H9 (cell line): ENCODE measurements around the gene TMEM120B. TPM values are rescaled to one million over a fixed set of nuclear protein-coding genes. Genes with fewer than 3 reads are reported as not detected.

Experiments used
- DNase-seq: peaks from one replicate; pipeline ENCODE4 v3.0.0-alpha.2; 2017
- H2AFZ ChIP-seq: one replicate; pipeline ENCODE4 v1.6.1; 2013; ENCODE audit warnings: mild to moderate bottlenecking, low read length, control low read depth, moderate library complexity
- H2AK5ac ChIP-seq: 2 replicates; pipeline ENCODE4 v1.6.1; 2013; ENCODE audit warnings: low read length, control low read depth, mixed read lengths; ENCODE audit not compliant: insufficient read length
- H2BK120ac ChIP-seq: one replicate; pipeline ENCODE4 v1.6.1; 2013; ENCODE audit warnings: low read depth, mild to moderate bottlenecking, low read length, control low read depth, inconsistent platforms; ENCODE audit not compliant: poor library complexity, severe bottlenecking
- H2BK12ac ChIP-seq: 2 replicates; pipeline ENCODE4 v1.6.1; 2013; ENCODE audit warnings: low read length, control low read depth, mixed read lengths, low read depth; ENCODE audit not compliant: insufficient read length
- H2BK15ac ChIP-seq: 2 replicates; pipeline ENCODE4 v1.6.1; 2013; ENCODE audit warnings: low read depth, low read length, control low read depth
- H2BK20ac ChIP-seq: one replicate; pipeline ENCODE4 v1.6.1; 2013; ENCODE audit warnings: low read depth, mild to moderate bottlenecking, low read length, control low read depth, inconsistent platforms; ENCODE audit not compliant: poor library complexity, severe bottlenecking
- H2BK5ac ChIP-seq: 2 replicates; pipeline ENCODE4 v1.6.1; 2013; ENCODE audit warnings: low read length, control low read depth, mixed read lengths; ENCODE audit not compliant: insufficient read length
- H3K14ac ChIP-seq: 2 replicates; pipeline ENCODE4 v1.6.1; 2013; ENCODE audit warnings: low read length, control low read depth; ENCODE audit not compliant: insufficient read depth
- H3K18ac ChIP-seq: 2 replicates; pipeline ENCODE4 v1.6.1; 2013; ENCODE audit warnings: low read depth, mild to moderate bottlenecking, mixed read lengths, low read length, control low read depth; ENCODE audit not compliant: insufficient read length
- H3K23ac ChIP-seq: 2 replicates; pipeline ENCODE4 v1.6.1; 2013; ENCODE audit warnings: low read length, control low read depth, mixed read lengths, low read depth; ENCODE audit not compliant: insufficient read length
- H3K23me2 ChIP-seq: 2 replicates; pipeline ENCODE4 v1.6.1; 2013; ENCODE audit warnings: low read depth, mild to moderate bottlenecking, mixed read lengths, low read length, control low read depth; ENCODE audit not compliant: insufficient read length, poor library complexity, severe bottlenecking
- H3K27ac ChIP-seq: 2 replicates; pipeline ENCODE4 v1.5.1; 2013; ENCODE audit warnings: low read length, control low read depth, mixed read lengths, low read depth; ENCODE audit not compliant: insufficient read length
- H3K27me3 ChIP-seq: 2 replicates; pipeline ENCODE4 v1.6.1; 2013; ENCODE audit warnings: low read length, control low read depth, inconsistent platforms; ENCODE audit not compliant: insufficient read depth
- H3K4ac ChIP-seq: 2 replicates; pipeline ENCODE4 v1.6.1; 2013; ENCODE audit warnings: low read depth, mild to moderate bottlenecking, control low read depth, inconsistent platforms, low read length, moderate library complexity
- H3K4me1 ChIP-seq: 2 replicates; pipeline ENCODE4 v1.6.1; 2013; ENCODE audit warnings: low read length, control low read depth, inconsistent platforms; ENCODE audit not compliant: insufficient read depth
- H3K4me2 ChIP-seq: 2 replicates; pipeline ENCODE4 v1.6.1; 2013; ENCODE audit warnings: low read length, control low read depth, mixed read lengths; ENCODE audit not compliant: insufficient read length, insufficient read depth
- H3K56ac ChIP-seq: 2 replicates; pipeline ENCODE4 v1.6.1; 2013; ENCODE audit warnings: low read depth, mild to moderate bottlenecking, mixed read lengths, low read length, control low read depth; ENCODE audit not compliant: insufficient read length
- H3K79me1 ChIP-seq: 2 replicates; pipeline ENCODE4 v1.6.1; 2013; ENCODE audit warnings: low read depth, mild to moderate bottlenecking, moderate library complexity, low read length, control low read depth, inconsistent platforms; ENCODE audit not compliant: insufficient read depth, poor library complexity, severe bottlenecking
- H3K79me2 ChIP-seq: 2 replicates; pipeline ENCODE4 v1.6.1; 2013; ENCODE audit warnings: low read length, control low read depth, inconsistent platforms; ENCODE audit not compliant: insufficient read depth
- H3K9ac ChIP-seq: 2 replicates; pipeline ENCODE4 v1.6.1; 2013; ENCODE audit warnings: low read length, control low read depth, mixed read lengths; ENCODE audit not compliant: insufficient read length; ENCODE audit errors: extremely low read depth
- H3K9me3 ChIP-seq: one replicate; pipeline ENCODE4 v1.6.1; 2013; ENCODE audit warnings: low read depth, low read length, inconsistent platforms; ENCODE audit not compliant: control insufficient read depth
- H3T11ph ChIP-seq: one replicate; pipeline ENCODE4 v1.6.1; 2013; ENCODE audit warnings: mild to moderate bottlenecking, low read length, control low read depth, inconsistent platforms
- H4K20me1 ChIP-seq: one replicate; pipeline ENCODE4 v1.6.1; 2013; ENCODE audit not compliant: control insufficient read depth, insufficient read length, insufficient read depth
- H4K5ac ChIP-seq: 2 replicates; pipeline ENCODE4 v1.6.1; 2013; ENCODE audit warnings: low read depth, mild to moderate bottlenecking, mixed read lengths, low read length, control low read depth; ENCODE audit not compliant: insufficient read length
- H4K8ac ChIP-seq: replicated peaks from 2 replicates; pipeline ENCODE4 v1.6.1; 2013; ENCODE audit warnings: low read length, control low read depth, mixed read lengths, low read depth; ENCODE audit not compliant: insufficient read length
- H4K91ac ChIP-seq: 2 replicates; pipeline ENCODE4 v1.6.1; 2013; ENCODE audit warnings: low read depth, mild to moderate bottlenecking, moderate library complexity, mixed read lengths, low read length, control low read depth; ENCODE audit not compliant: insufficient read length
- H3K27ac Mint-ChIP-seq, 3 experiments: 2 replicates in 2 of 3; 3 replicates in 1 of 3; pipeline ENCODE4 v1.8.0; 2020 to 2021; ENCODE audit warnings: mixed read lengths in 3 of 3, mild to moderate bottlenecking in 1 of 3, moderate library complexity in 1 of 3
- H3K27me3 Mint-ChIP-seq: 2 replicates; pipeline ENCODE4 v1.8.0; 2021; ENCODE audit warnings: low read depth, mild to moderate bottlenecking, moderate library complexity, mixed read lengths
- H3K36me3 Mint-ChIP-seq, 3 experiments: 2 replicates in 2 of 3; 3 replicates in 1 of 3; pipeline ENCODE4 v1.8.0; 2020 to 2021; ENCODE audit warnings: low read depth in 3 of 3, mixed read lengths in 3 of 3; ENCODE audit not compliant: insufficient read depth in 1 of 3
- H3K4me1 Mint-ChIP-seq, 2 experiments: 2 replicates each; pipeline ENCODE4 v1.8.0; 2020; ENCODE audit warnings: mixed read lengths in 2 of 2
- H3K4me3 Mint-ChIP-seq, 2 experiments: 2 replicates in 1 of 2; 3 replicates in 1 of 2; pipeline ENCODE4 v1.8.0; 2020 to 2021; ENCODE audit warnings: mild to moderate bottlenecking in 2 of 2, mixed read lengths in 2 of 2, moderate library complexity in 1 of 2
- H3K9me3 Mint-ChIP-seq, 2 experiments: 2 replicates in 1 of 2; 3 replicates in 1 of 2; pipeline ENCODE4 v1.8.0; 2020; ENCODE audit warnings: mild to moderate bottlenecking in 2 of 2, mixed read lengths in 2 of 2, moderate library complexity in 1 of 2
- WGBS: extraction: QIAGEN DNeasy Blood & Tissue Kit; methylation state at CpG from one replicate; pipeline ENCODE4 v1.1.7; 2013; ENCODE audit warnings: missing lambda C conversion rate, low lambda C conversion rate, mixed read lengths; ENCODE audit not compliant: insufficient read length; ENCODE audit errors: extremely low coverage; 5-methylcytosine and 5-hydroxymethylcytosine counted together
- total RNA-seq: library from RNA; stranded (reverse); gene quantifications from 2 replicates; pipeline ENCODE4 v1.2.1, GENCODE V29; 2021
- TF ChIP-seq, protein P1 (sequence below): fragments of 200-600 bp; sonication (generic); conservative IDR thresholded peaks from 3 replicates; pipeline ENCODE4 v1.8.0; 2021; ENCODE audit warnings: antibody characterized with exemption, mild to moderate bottlenecking

The TMEM120B gene
- total RNA-seq, 1 experiment from 2014 or later, result 25.8 TPM

- Histone ChIP-seq H2BK15ac (no peak overlapping the region), H2AK5ac (no peak overlapping the region), H4K5ac (no peak overlapping the region), H3K4me1 (peaks cover 2% of the 10 kb centered on the region; the same call in 1 of the 2 replicates), H3K79me2 (no peaks in the 10 kb centered on the region; the same call in 1 of the 2 replicates), H3K56ac (no peak overlapping the region), H3K27me3 (no peaks in the 10 kb centered on the region), H3K79me1 (no peaks in the 10 kb centered on the region), H3K9me3 (no peaks in the 10 kb centered on the region), H4K91ac (no peak overlapping the region), H3T11ph (no peak overlapping the region), H2BK120ac (no peak overlapping the region), H2BK12ac (no peak overlapping the region), H3K27ac (no peak overlapping the region), H3K23me2 (peaks cover 22% of the 10 kb centered on the region), H3K18ac (no peak overlapping the region), H2BK20ac (no peak overlapping the region), H3K14ac (no peak overlapping the region; the same call in 1 of the 2 replicates), H3K23ac (no peak overlapping the region), H4K8ac (no peak overlapping the region), H2BK5ac (no peak overlapping the region), H4K20me1 (no peaks in the 10 kb centered on the region), H2AFZ (no peak overlapping the region), H3K4me2 (peak overlapping the region; percentile 52), H3K9ac (peak overlapping the region; percentile 35), H3K4ac (no peak overlapping the region)
- peaks cover 17 to 34% (median 32%) of the 10 kb centered on the region in 3 experiments for H3K36me3 Mint-ChIP-seq
- WGBS, result no CpG with 5 or more reads among the region's 63 CpGs
- DNase-seq, result no peak
- H3K9me3 Mint-ChIP-seq, result no peaks in the 10 kb centered on the region
- TF ChIP-seq, protein P1, sequence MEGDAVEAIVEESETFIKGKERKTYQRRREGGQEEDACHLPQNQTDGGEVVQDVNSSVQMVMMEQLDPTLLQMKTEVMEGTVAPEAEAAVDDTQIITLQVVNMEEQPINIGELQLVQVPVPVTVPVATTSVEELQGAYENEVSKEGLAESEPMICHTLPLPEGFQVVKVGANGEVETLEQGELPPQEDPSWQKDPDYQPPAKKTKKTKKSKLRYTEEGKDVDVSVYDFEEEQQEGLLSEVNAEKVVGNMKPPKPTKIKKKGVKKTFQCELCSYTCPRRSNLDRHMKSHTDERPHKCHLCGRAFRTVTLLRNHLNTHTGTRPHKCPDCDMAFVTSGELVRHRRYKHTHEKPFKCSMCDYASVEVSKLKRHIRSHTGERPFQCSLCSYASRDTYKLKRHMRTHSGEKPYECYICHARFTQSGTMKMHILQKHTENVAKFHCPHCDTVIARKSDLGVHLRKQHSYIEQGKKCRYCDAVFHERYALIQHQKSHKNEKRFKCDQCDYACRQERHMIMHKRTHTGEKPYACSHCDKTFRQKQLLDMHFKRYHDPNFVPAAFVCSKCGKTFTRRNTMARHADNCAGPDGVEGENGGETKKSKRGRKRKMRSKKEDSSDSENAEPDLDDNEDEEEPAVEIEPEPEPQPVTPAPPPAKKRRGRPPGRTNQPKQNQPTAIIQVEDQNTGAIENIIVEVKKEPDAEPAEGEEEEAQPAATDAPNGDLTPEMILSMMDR, result no peak
- H3K4me3 Mint-ChIP-seq, result peak overlapping the region; percentile 86 to 96
- H3K27me3 Mint-ChIP-seq, result no peaks in the 10 kb centered on the region; the same call in 1 of the 2 replicates
- peak overlapping the region in 2 of 3 experiments; percentile 82 to 94; a peak in 3 of 7 replicates for H3K27ac Mint-ChIP-seq
- H3K4me1 Mint-ChIP-seq, result peaks cover 26 to 32% of the 10 kb centered on the region in 2 experiments
These were observed 92.0 kb downstream of the TMEM120B start for GRCh38 chr12:121804417-121805111.
